ENCODE measurements around the gene CRIP1. TPM values are rescaled to one million over a fixed set of nuclear protein-coding genes. Genes with fewer than 3 reads are reported as not detected.

Gene CRIP1
- total and polyA plus RNA-seq, 2 experiments from 2014 or later, result 1.8 to 14.7 TPM

- Histone ChIP-seq H2AFZ (no peak overlapping the region), H3K4me3 (no peak overlapping the region), H3K79me2 (no peaks in the 10 kb centered on the region), H3K9me2 (replicated peaks; ENCODE audit: insufficient read depth) (no peaks in the 10 kb centered on the region), H3K4me2 (no peak overlapping the region), H4K20me1 (ENCODE audit: insufficient read depth, poor library complexity, severe bottlenecking) (no peaks in the 10 kb centered on the region), H3K27me3 (no peaks in the 10 kb centered on the region), H3K27ac (no peak overlapping the region), H3K4me1 (ENCODE audit: insufficient read depth) (no peaks in the 10 kb centered on the region), H3K9me3 (ENCODE audit: low read depth) (no peaks in the 10 kb centered on the region), H3K36me3 (replicated peaks; ENCODE audit: insufficient read depth, low read depth) (no peaks in the 10 kb centered on the region)
- no peak for DNase-seq (ENCODE audit: low spot score)
- WGBS (ENCODE audit: low lambda C conversion rate, missing lambda C conversion rate), result 93% methylated on average over 14 of the region's 14 CpGs
- TF ChIP-seq EZH2phosphoT487 (IDR thresholded peaks at IDR 0.05; ENCODE audit: low read depth, severe bottlenecking, unreplicated experiment) (no peak), CTCF (IDR thresholded peaks at IDR 0.05; ENCODE audit: poor library complexity) (no peak), EZH2 (IDR thresholded peaks at IDR 0.05; ENCODE audit: borderline replicate concordance) (no peak)
Observed at GRCh38 chr14:105453847-105454246, 32.8 kb upstream of the CRIP1 start.

- Histone ChIP-seq H3K9me3 (ENCODE audit: low read depth) (no peaks in the 10 kb centered on the region), H2AFZ (no peak overlapping the region), H3K4me1 (ENCODE audit: insufficient read depth) (no peaks in the 10 kb centered on the region), H3K79me2 (no peaks in the 10 kb centered on the region), H3K36me3 (replicated peaks; ENCODE audit: insufficient read depth, low read depth) (no peaks in the 10 kb centered on the region), H3K4me3 (no peak overlapping the region), H3K9me2 (replicated peaks; ENCODE audit: insufficient read depth) (no peaks in the 10 kb centered on the region), H3K27me3 (no peaks in the 10 kb centered on the region), H4K20me1 (ENCODE audit: insufficient read depth, poor library complexity, severe bottlenecking) (no peaks in the 10 kb centered on the region), H3K27ac (no peak overlapping the region), H3K4me2 (no peak overlapping the region)
- no peak for TF ChIP-seq CTCF (IDR thresholded peaks at IDR 0.05; ENCODE audit: poor library complexity)
- no peak for TF ChIP-seq EZH2phosphoT487 (IDR thresholded peaks at IDR 0.05; ENCODE audit: low read depth, severe bottlenecking, unreplicated experiment)
- TF ChIP-seq EZH2 (IDR thresholded peaks at IDR 0.05; ENCODE audit: borderline replicate concordance), result no peak
- WGBS (ENCODE audit: low lambda C conversion rate, missing lambda C conversion rate), result 96% methylated on average over 21 of the region's 22 CpGs
- DNase-seq (ENCODE audit: low spot score), result no peak
Observed at GRCh38 chr14:105455086-105455640, 31.5 kb upstream of the CRIP1 start.

- no peaks in the 10 kb centered on the region for H3K9me2 ChIP-seq (replicated peaks; ENCODE audit: insufficient read depth)
- H3K27me3 ChIP-seq, result no peaks in the 10 kb centered on the region
- H3K4me1 ChIP-seq (ENCODE audit: insufficient read depth), result no peaks in the 10 kb centered on the region
- H4K20me1 ChIP-seq (ENCODE audit: insufficient read depth, poor library complexity, severe bottlenecking), result no peaks in the 10 kb centered on the region
- no peaks in the 10 kb centered on the region for H3K79me2 ChIP-seq
- H3K4me2 ChIP-seq, result no peak overlapping the region
- no peaks in the 10 kb centered on the region for H3K36me3 ChIP-seq (replicated peaks; ENCODE audit: insufficient read depth, low read depth)
- TF ChIP-seq EZH2 (IDR thresholded peaks at IDR 0.05; ENCODE audit: borderline replicate concordance), result no peak
- TF ChIP-seq CTCF (IDR thresholded peaks at IDR 0.05; ENCODE audit: poor library complexity), result no peak
- no peak for TF ChIP-seq EZH2phosphoT487 (IDR thresholded peaks at IDR 0.05; ENCODE audit: low read depth, severe bottlenecking, unreplicated experiment)
- no peak overlapping the region for H3K27ac ChIP-seq
- no peak overlapping the region for H3K4me3 ChIP-seq
- 91% methylated on average over 22 of the region's 22 CpGs for WGBS (ENCODE audit: low lambda C conversion rate, missing lambda C conversion rate)
- H3K9me3 ChIP-seq (ENCODE audit: low read depth), result no peaks in the 10 kb centered on the region
- H2AFZ ChIP-seq, result no peak overlapping the region
- no peak for DNase-seq (ENCODE audit: low spot score)
Observed at GRCh38 chr14:105455766-105456660, 30.7 kb upstream of the CRIP1 start.
